Measurements from ENCODE around the gene SOBP.
A peak's percentile ranks its signal among the peaks of the same experiment; 100 is the strongest.

Gene SOBP

DNA sequence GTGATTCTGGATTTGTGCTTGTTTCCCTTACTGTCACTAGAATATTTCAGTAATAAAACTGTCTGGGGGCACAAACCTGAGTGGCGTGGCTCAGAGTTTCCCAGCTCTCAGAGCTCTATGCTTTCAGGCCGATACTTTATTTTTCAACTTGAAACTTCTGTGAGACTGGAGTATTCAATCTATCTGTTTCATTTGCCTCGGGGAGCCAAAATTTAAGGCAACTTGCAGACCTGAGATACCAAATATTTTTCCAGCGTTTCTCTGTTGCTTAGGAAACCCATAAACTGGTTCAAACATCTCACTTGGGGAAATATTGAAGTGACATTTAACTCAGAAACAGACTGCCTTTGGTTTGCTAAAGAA, 74.7 kb downstream of the SOBP start:
- TF ChIP-seq, protein P1, sequence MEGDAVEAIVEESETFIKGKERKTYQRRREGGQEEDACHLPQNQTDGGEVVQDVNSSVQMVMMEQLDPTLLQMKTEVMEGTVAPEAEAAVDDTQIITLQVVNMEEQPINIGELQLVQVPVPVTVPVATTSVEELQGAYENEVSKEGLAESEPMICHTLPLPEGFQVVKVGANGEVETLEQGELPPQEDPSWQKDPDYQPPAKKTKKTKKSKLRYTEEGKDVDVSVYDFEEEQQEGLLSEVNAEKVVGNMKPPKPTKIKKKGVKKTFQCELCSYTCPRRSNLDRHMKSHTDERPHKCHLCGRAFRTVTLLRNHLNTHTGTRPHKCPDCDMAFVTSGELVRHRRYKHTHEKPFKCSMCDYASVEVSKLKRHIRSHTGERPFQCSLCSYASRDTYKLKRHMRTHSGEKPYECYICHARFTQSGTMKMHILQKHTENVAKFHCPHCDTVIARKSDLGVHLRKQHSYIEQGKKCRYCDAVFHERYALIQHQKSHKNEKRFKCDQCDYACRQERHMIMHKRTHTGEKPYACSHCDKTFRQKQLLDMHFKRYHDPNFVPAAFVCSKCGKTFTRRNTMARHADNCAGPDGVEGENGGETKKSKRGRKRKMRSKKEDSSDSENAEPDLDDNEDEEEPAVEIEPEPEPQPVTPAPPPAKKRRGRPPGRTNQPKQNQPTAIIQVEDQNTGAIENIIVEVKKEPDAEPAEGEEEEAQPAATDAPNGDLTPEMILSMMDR (IDR thresholded peaks at IDR 0.05; ENCODE audit: low read depth, low read length), result no peak
- in situ Hi-C loops (cut with HindIII; ENCODE audit: low sequenced_read_pairs), result no loop called here
- peak; percentile 12 for DNase-seq (ENCODE audit: low read depth, low spot score)
- H3K4me3 ChIP-seq (ENCODE audit: low read depth, low read length), result no peak overlapping the region

DNA sequence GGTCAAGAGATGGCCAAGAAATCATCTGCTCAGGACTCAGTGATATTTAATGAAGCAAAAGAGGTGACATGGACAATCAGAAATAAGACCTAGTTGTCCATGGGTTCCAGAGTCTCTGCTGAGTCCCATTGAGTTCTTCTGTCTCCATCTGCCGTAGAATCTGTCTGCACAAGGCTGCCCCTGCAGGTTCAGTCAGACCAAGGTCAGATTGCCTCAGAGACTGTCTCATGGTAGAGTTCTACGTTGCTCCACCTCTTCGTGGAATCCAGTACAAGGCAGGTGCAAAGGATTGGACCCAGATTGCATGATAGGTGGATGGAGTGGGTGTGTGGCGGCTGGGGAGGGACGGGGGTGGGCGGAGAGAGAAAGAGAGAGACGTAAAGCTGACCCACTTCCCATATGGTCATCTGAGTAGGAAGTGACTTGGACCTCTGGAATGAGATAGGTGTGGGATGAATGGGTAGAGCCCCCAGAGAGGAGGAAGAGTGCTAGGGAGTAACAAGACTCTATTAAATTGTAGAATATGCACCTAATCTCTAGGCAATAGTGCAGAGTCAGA, 75.3 kb downstream of the SOBP start:
- DNase-seq (ENCODE audit: low read depth, low spot score), result no peak
- TF ChIP-seq, protein P1 (IDR thresholded peaks at IDR 0.05; ENCODE audit: low read depth, low read length), result no peak
- in situ Hi-C loops (cut with HindIII; ENCODE audit: low sequenced_read_pairs), result no loop called here
- H3K4me3 ChIP-seq (ENCODE audit: low read depth, low read length), result no peak overlapping the region

DNA sequence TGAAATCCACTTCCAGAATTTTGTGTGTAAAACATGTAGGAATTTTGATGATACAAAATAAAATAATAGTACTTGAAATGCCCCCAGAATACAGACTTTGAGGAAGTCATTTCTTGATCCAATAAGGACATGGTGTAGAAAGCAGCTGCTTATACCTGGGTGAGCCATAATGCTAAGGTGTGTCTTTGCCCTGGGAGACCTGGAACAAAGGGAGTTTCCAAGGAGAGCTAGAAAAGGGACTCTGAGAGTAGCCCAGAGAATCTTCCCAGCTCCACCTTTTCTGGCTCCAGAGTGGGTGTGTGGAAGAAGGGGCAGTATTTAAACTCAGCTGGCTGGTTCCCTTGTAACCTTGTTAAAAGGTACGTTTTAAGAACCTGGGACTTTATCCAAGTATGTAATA, 77.7 kb downstream of the SOBP start:
- in situ Hi-C loops (cut with HindIII; ENCODE audit: low sequenced_read_pairs), result no loop called here
- TF ChIP-seq, protein P1 (IDR thresholded peaks at IDR 0.05; ENCODE audit: low read depth, low read length), result no peak

GRCh38 chr6:107569473-107569872, 79.6 kb downstream of the SOBP start:
- DNase-seq (ENCODE audit: low read depth, low spot score), result no peak
- no peak overlapping the region for H3K4me3 ChIP-seq (ENCODE audit: low read depth, low read length)
- in situ Hi-C loops (cut with HindIII; ENCODE audit: low sequenced_read_pairs), result no loop called here
- TF ChIP-seq, protein P1 (IDR thresholded peaks at IDR 0.05; ENCODE audit: low read depth, low read length), result no peak

More for the DNA sequence above, 77.7 kb downstream of the SOBP start:
- no peak for DNase-seq (ENCODE audit: low read depth, low spot score)
- no peak overlapping the region for H3K4me3 ChIP-seq (ENCODE audit: low read depth, low read length)

GRCh38 chr6:107571354-107571753, 81.4 kb downstream of the SOBP start:
- in situ Hi-C loops (cut with HindIII; ENCODE audit: low sequenced_read_pairs), result no loop called here
- TF ChIP-seq, protein P1 (IDR thresholded peaks at IDR 0.05; ENCODE audit: low read depth, low read length), result no peak
- no peak for DNase-seq (ENCODE audit: low read depth, low spot score)
- no peak overlapping the region for H3K4me3 ChIP-seq (ENCODE audit: low read depth, low read length)

DNA sequence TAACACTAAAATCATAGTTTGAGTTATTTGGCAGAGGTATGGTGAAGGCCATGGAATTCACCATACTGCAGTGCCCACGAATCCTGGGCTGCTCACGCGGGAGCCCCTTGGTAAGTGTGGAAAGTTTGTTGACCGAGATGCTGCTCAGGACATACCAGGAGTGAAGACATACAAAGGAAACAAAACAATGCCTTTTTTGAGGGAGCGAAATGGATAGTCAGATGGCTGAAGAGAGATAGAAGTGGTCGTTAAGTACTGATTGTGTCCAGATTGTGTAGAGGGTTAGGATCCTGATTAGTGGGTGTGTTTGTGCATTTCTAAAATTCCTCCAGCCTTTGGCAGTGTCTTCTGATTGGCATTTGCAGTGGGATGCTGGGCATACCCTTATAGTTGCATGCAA, 83.0 kb downstream of the SOBP start:
- DNase-seq (ENCODE audit: low read depth, low spot score), result no peak
- TF ChIP-seq, protein P1 (IDR thresholded peaks at IDR 0.05; ENCODE audit: low read depth, low read length), result no peak

GRCh38 chr6:107574856-107575255, 84.9 kb downstream of the SOBP start:
- no peak overlapping the region for H3K4me3 ChIP-seq (ENCODE audit: low read depth, low read length)
- no peak for DNase-seq (ENCODE audit: low read depth, low spot score)
- in situ Hi-C loops (cut with HindIII; ENCODE audit: low sequenced_read_pairs), result no loop called here
- TF ChIP-seq, protein P1 (IDR thresholded peaks at IDR 0.05; ENCODE audit: low read depth, low read length), result no peak

More for the DNA sequence above, 83.0 kb downstream of the SOBP start:
- H3K4me3 ChIP-seq (ENCODE audit: low read depth, low read length), result no peak overlapping the region
- in situ Hi-C loops (cut with HindIII; ENCODE audit: low sequenced_read_pairs), result no loop called here

All from astrocyte of the spinal cord (primary cell).